ENCODE measurements around the gene CIB4. TPM values are rescaled to one million over a fixed set of nuclear protein-coding genes. Genes with fewer than 3 reads are reported as not detected.

CIB4 gene
- total and polyA plus RNA-seq, 9 of the 15 experiments (the other 6 are each of a cell fraction or from before 2014, with no cell fraction given): not detected

GRCh38 chr2:26682155-26682554, 41.0 kb upstream of the CIB4 start:
- Histone ChIP-seq H2AFZ (ENCODE audit: low read depth, low read length) (no peak overlapping the region), H3K27ac (ENCODE audit: extremely low read depth, low read depth, low read length) (no peak overlapping the region), H3K27me3 (ENCODE audit: control insufficient read depth in 2 of 2, insufficient read depth in 2 of 2, low read length in 2 of 2) (peaks cover 16 to 66% of the 10 kb centered on the region in 2 experiments), H3K4me2 (ENCODE audit: insufficient read depth, low read length) (no peak overlapping the region), H3K9ac (ENCODE audit: insufficient read depth in 1 of 2, low read depth in 2 of 2, low read length in 2 of 2) (no peak overlapping the region), H3K4me1 (replicated peaks in 1 of 2; ENCODE audit: control insufficient read depth in 2 of 2, insufficient read depth in 2 of 2, low read length in 2 of 2) (no peaks in the 10 kb centered on the region), H3K9me1 (ENCODE audit: control insufficient read depth, insufficient read depth, low read length) (no peaks in the 10 kb centered on the region), H3K9me3 (replicated peaks; ENCODE audit: control insufficient read depth, insufficient read depth, low read depth, low read length) (0 out of 2 replicates have a peak, but pooled peaks cover 3% of the 10 kb centered on the region), H3K4me3 (no peak overlapping the region), H4K20me1 (replicated peaks; ENCODE audit: control insufficient read depth, insufficient read depth, low read length) (no peaks in the 10 kb centered on the region), H3K79me2 (ENCODE audit: control insufficient read depth, insufficient read depth, low read length) (no peaks in the 10 kb centered on the region), H3K36me3 (ENCODE audit: control insufficient read depth, insufficient read depth, low read length) (no peaks in the 10 kb centered on the region)
- ATAC-seq (no peak), DNase-seq (ENCODE audit: extremely low read depth in 1 of 4, low spot score in 3 of 4) (no peak), FAIRE-seq (no peak)
- POLR2A ChIA-PET: interaction anchor here (1.6 kb wide), 1 partner anchor 9 kb away, joined by 3 read pairs; no protein-coding TSS in a partner anchor
- BruUV-seq (replicated peaks): no TSS peak
- CTCF ChIA-PET (ENCODE audit: low intra/inter-chr PET ratio): no interaction called here
- 0% methylated on average over 8 of the region's 8 CpGs for WGBS (ENCODE audit: insufficient coverage, low coverage, missing lambda C conversion rate)
- in situ Hi-C loops (cut with MboI) (no loop called here), intact Hi-C loops (cut with micrococcal nuclease) (loop anchor here (5.0 kb wide), 1 partner anchor 60 kb away; no protein-coding TSS in a partner anchor)
- TF ChIP-seq SRSF9 (IDR thresholded peaks at IDR 0.05; ENCODE audit: borderline replicate concordance, low read depth, low read length) (no peak), COPS2 (conservative IDR thresholded peaks at IDR 0.05) (no peak), ZBTB17 (CRISPR knock-in tag; IDR thresholded peaks at IDR 0.05) (no peak), MAFG (tag; conservative IDR thresholded peaks at IDR 0.05) (no peak), RHOXF2B (CRISPR knock-in tag; conservative IDR thresholded peaks at IDR 0.05) (no peak), NR2C2 (CRISPR knock-in tag; IDR thresholded peaks at IDR 0.05) (no peak), NR2C2 (tag; IDR thresholded peaks at IDR 0.05) (no peak), MXI1 (IDR thresholded peaks at IDR 0.05; ENCODE audit: low read depth, low read length) (no peak), ZNF778 (CRISPR knock-in tag; IDR thresholded peaks at IDR 0.05) (no peak), TCF7 (IDR thresholded peaks at IDR 0.05; ENCODE audit: borderline replicate concordance) (no peak), RBM25 (IDR thresholded peaks at IDR 0.05; ENCODE audit: low read depth, low read length, severe bottlenecking) (no peak), GABPB2 (CRISPR knock-in tag; conservative IDR thresholded peaks at IDR 0.05) (no peak), RBM34 (IDR thresholded peaks at IDR 0.05; ENCODE audit: borderline replicate concordance, insufficient read depth, low read length) (no peak)
